ENCODE results near the gene SLC38A3. TPM values are rescaled to one million over a fixed set of nuclear protein-coding genes. Genes with fewer than 3 reads are reported as not detected.

SLC38A3 gene
- total RNA-seq, 4 donors from 2014 or later: not detected

- TF ChIP-seq, protein P1, sequence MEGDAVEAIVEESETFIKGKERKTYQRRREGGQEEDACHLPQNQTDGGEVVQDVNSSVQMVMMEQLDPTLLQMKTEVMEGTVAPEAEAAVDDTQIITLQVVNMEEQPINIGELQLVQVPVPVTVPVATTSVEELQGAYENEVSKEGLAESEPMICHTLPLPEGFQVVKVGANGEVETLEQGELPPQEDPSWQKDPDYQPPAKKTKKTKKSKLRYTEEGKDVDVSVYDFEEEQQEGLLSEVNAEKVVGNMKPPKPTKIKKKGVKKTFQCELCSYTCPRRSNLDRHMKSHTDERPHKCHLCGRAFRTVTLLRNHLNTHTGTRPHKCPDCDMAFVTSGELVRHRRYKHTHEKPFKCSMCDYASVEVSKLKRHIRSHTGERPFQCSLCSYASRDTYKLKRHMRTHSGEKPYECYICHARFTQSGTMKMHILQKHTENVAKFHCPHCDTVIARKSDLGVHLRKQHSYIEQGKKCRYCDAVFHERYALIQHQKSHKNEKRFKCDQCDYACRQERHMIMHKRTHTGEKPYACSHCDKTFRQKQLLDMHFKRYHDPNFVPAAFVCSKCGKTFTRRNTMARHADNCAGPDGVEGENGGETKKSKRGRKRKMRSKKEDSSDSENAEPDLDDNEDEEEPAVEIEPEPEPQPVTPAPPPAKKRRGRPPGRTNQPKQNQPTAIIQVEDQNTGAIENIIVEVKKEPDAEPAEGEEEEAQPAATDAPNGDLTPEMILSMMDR (IDR thresholded peaks at IDR 0.05; ENCODE audit: low read depth): no peak
Measured at GRCh38 chr3:50169858-50170257, 35.2 kb upstream of the SLC38A3 start.

DNA sequence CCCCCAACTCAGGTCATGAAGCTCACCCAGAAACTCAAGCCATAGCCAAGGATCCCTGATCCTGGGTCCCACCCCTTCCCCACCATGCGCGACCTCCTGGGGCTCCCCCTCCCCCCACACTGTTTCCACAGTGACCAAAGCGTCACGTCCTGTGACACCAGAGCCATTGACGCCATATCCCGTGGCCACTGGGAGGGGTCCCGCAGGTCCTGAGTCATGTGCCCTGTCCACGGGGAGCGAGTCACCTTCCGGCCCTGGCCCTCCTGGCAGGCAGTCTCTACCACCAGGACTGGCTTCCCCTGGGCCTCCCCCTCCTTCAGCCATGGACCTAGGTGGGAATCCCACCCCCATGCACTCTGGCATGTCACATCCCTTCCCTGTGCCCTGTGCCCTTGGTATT, 34.4 kb upstream of the SLC38A3 start:
- TF ChIP-seq, protein P1 (IDR thresholded peaks at IDR 0.05; ENCODE audit: low read depth): no peak

DNA sequence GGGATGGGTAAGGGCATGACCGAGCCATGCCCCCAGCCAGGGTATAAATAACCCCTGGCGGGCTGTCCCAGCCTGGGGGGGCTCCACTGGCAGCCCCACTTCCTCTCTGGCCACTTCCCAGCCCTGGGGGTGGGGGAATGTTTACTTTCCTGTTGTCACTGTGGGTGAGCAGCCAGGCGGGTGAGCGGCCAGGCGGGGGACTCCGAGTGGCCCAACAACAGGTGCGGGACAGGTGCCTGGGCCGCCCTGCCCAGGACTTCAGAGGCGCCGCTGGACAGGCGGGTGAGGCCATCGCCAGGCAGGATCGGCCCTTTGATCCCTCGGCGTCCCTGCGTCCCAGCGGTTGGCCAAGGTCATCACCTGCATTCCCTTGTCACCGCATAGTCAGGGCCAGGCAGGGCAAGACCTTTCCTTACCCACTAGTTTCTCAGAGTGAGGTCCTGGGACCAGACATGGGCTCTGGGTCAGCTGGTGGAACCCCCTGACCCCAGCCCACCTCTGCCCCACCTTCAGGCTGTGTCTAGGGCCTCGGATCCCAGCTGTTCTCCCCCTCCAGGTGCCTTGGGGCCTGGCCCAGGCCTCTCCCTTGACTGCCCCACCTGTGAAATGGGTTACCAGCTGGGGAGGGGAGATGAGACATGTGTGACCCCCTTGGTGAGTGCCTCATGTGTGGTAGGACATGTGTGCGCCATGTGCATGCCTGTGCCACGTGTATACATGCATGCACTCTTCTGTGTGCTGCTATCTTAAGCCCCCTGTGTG, 33.4 kb upstream of the SLC38A3 start:
- TF ChIP-seq, protein P1 (IDR thresholded peaks at IDR 0.05; ENCODE audit: low read depth): no peak

DNA sequence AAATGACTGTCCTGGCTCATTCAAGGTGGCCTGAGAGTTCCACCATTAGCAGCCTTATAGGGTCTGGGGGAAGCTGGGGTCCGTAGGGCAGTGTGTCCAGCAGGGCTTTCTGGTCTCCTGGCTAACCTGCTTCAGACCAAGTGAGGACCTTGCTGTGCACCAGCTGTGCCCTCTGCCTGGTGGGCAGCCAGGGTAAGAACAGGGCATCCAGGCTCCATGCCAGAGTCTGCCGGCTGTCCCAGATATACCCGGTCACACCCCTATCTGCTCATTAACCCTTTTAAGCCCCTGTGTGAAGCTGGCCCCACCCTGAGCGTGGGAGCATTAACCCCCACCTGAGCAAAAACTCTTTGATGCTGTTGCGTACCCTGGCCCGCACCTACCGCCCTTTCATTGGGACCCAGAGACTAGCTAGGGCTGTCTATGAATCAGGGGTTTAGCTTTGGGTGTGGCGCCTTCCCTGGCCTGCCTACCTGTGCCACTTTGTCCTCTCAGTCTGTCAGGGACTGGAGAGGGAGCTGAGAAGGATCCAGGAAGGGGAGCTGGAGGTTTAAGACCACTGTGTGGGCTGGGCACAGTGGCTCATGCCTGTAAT, 32.3 kb upstream of the SLC38A3 start:
- TF ChIP-seq, protein P1 (IDR thresholded peaks at IDR 0.05; ENCODE audit: low read depth): no peak

DNA sequence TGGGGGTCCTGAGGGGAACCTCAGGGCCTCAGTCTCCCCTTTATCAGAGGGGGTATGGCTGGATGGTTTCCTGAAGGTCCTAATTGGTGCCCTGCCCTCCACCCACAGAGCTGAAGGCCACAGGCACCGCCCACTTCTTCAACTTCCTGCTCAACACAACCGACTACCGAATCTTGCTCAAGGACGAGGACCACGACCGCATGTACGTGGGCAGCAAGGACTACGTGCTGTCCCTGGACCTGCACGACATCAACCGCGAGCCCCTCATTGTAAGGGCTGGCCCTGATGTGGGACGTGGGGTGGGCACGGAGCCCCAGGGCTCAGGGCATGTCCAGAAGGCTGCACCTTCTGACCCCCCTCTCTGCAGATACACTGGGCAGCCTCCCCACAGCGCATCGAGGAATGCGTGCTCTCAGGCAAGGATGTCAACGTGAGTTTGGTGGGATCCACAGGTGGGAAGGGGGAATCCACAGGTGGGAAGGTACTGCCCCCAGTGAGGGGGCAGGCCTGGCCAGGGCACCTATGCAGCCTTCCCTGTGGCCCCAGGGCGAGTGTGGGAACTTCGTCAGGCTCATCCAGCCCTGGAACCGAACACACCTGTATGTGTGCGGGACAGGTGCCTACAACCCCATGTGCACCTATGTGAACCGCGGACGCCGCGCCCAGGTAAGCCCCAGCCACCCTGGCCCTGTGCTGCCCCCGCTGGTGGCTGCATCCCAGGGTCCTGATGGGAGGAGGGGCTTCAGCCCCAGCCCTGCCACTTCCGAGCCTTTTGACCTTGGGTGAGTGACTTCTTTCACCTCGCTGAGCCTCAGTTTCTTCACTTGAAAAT, 31.2 kb upstream of the SLC38A3 start:
- TF ChIP-seq, protein P1 (IDR thresholded peaks at IDR 0.05; ENCODE audit: low read depth): no peak

DNA sequence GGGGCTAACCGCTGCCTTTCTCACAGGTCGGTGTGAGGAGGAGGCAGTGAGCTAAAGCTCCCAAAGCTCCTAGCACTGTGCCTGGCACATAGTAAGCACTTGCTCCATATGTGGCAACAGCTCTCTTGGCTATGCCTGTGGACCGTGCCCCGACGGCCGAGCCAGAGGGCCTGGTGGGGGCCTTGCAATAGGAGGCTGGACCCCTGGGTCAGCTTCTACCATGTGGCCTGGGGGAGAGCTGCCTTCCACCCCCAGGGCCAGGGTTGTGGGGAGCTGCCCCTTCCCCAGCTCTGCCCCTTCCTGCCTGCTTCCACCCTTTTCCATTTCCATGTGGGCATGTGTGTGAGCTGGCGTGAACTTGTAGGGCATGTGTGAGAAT, 30.6 kb upstream of the SLC38A3 start:
- TF ChIP-seq, protein P1 (IDR thresholded peaks at IDR 0.05; ENCODE audit: low read depth): no peak

GRCh38 chr3:50174947-50175524, 30.0 kb upstream of the SLC38A3 start:
- TF ChIP-seq, protein P1 (IDR thresholded peaks at IDR 0.05; ENCODE audit: low read depth): no peak

Measured in subcutaneous adipose tissue (tissue), 4 donors.